MCF 10A (cell line): ENCODE data around the gene UNG. TPM values are rescaled to one million over a fixed set of nuclear protein-coding genes. Genes with fewer than 3 reads are reported as not detected.

Experiments
- BruUV-seq: library from RNA; stranded (reverse); fragments of 400-500 nt; replicated peaks from 2 replicates; lab custom pipeline; 2021; lab: Mats Ljungman, UMichigan
- CTCF ChIA-PET: fragments of 300-600 bp; sonication (Branson Sonifier 250); formaldehyde crosslinking; extraction: SDS; loops from one replicate; lab custom pipeline; 2021; ENCODE audit warnings: antibody characterized with exemption, inconsistent platforms; lab: Yijun Ruan, JAX
- POLR2A ChIA-PET: fragments of 300-600, 350-650 bp; sonication (Branson Sonifier 250); formaldehyde crosslinking; extraction: SDS; loops from one replicate; lab custom pipeline; 2020; ENCODE audit warnings: antibody characterized with exemption, inconsistent platforms; lab: Yijun Ruan, JAX
- DNase-seq: peaks from one replicate; pipeline ENCODE4 v3.0.0-alpha.2; 2018; ENCODE audit not compliant: unreplicated experiment
- H3K27ac Mint-ChIP-seq: one replicate; pipeline ENCODE4 v1.8.0; 2022; ENCODE audit warnings: mild to moderate bottlenecking, low read depth, mixed read lengths; ENCODE audit not compliant: unreplicated experiment
- H3K27me3 Mint-ChIP-seq: one replicate; pipeline ENCODE4 v1.8.0; 2022; ENCODE audit warnings: mixed read lengths; ENCODE audit not compliant: insufficient read depth, unreplicated experiment
- H3K36me3 Mint-ChIP-seq: one replicate; pipeline ENCODE4 v1.8.0; 2022; ENCODE audit warnings: mild to moderate bottlenecking, moderate library complexity, mixed read lengths; ENCODE audit not compliant: insufficient read depth, unreplicated experiment
- H3K4me1 Mint-ChIP-seq: one replicate; pipeline ENCODE4 v1.8.0; 2022; ENCODE audit warnings: mixed read lengths; ENCODE audit not compliant: insufficient read depth, unreplicated experiment
- H3K4me3 Mint-ChIP-seq: one replicate; pipeline ENCODE4 v1.8.0; 2022; ENCODE audit warnings: mild to moderate bottlenecking, moderate library complexity, mixed read lengths; ENCODE audit not compliant: unreplicated experiment
- H3K9me3 Mint-ChIP-seq: one replicate; pipeline ENCODE4 v1.8.0; 2022; ENCODE audit warnings: mixed read lengths; ENCODE audit not compliant: unreplicated experiment
- CTCF ChIP-seq: fragments of 200-600 bp; IDR thresholded peaks from one replicate; pipeline ENCODE4 v1.8.0; 2022; ENCODE audit warnings: antibody characterized with exemption, mild to moderate bottlenecking; ENCODE audit not compliant: unreplicated experiment
- intact Hi-C: fragments of 100-400 bp; cut with micrococcal nuclease; formaldehyde crosslinking; loops from 2 replicates; pipeline ENCODE4 v1.14.1; 2022
- total RNA-seq: library from RNA; stranded (reverse); gene quantifications from 2 replicates; pipeline ENCODE4 v1.2.3, GENCODE V29; 2022

Gene UNG
- total RNA-seq, 1 experiment from 2014 or later = 13.8 TPM

DNA sequence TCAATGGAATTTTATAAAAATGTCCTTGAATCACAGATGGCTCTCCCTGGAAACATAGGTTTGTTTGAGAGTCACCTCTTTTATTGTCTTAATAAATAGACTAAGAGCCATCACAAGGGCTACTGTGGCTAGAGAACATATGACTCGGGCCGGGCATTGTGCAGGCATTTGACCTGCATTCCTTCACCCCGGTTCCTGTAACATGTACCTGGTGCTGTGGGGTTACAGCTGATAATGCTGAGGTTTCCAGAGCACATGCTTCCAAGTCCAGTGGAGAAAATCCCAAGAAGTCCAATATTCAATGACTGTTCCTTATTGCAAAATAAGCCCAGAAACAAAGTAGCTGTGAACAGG is 18.0 kb downstream of the UNG start:
- Mint-ChIP-seq H3K27ac (no peak overlapping the region), H3K9me3 (no peaks in the 10 kb centered on the region), H3K4me1 (no peaks in the 10 kb centered on the region), H3K27me3 (no peaks in the 10 kb centered on the region), H3K36me3 (no peaks in the 10 kb centered on the region), H3K4me3 (no peak overlapping the region)
- BruUV-seq = no TSS peak
- ChIA-PET CTCF (interaction anchor here (0.9 to 1.9 kb wide), 3 partner anchors 22 to 270 kb away, joined by 4 to 7 read pairs (median 5); partner anchors contain the start of gene ALKBH2), POLR2A (no interaction called here)
- no peak for TF ChIP-seq CTCF
- intact Hi-C loops = no loop called here
- no peak for DNase-seq

- no peak for DNase-seq
- H3K4me3 Mint-ChIP-seq = no peak within 1 kb of the TSS
- H3K27ac Mint-ChIP-seq = no peak within 1 kb of the TSS
- no peaks in the 10 kb centered on the region for H3K4me1 Mint-ChIP-seq
- no peaks in the 10 kb centered on the region for H3K27me3 Mint-ChIP-seq
- H3K36me3 Mint-ChIP-seq = peaks cover under 1% of the 10 kb centered on the region
- no peak for TF ChIP-seq CTCF
- intact Hi-C loops = no loop called here
- no peaks in the 10 kb centered on the region for H3K9me3 Mint-ChIP-seq
- ChIA-PET POLR2A (no interaction called here), CTCF (interaction anchor here (0.6 to 1.9 kb wide), 5 partner anchors 120 to 291 kb away, joined by 3 to 7 read pairs (median 3); no protein-coding TSS in a partner anchor)
- BruUV-seq = no TSS peak
These were observed 18.6 kb downstream of the UNG start, which contains the start of gene ACACB for GRCh38 chr12:109115758-109116610. Gene ACACB, plus strand, starts transcription at chr12:109116587. Its CDS starts 22,819 bp downstream, at chr12:109139406.

- H3K4me3 Mint-ChIP-seq = no peak overlapping the region
These were observed 19.2 kb downstream of the UNG start for GRCh38 chr12:109116611-109116949.

More at GRCh38 chr12:109116611-109116949, 19.2 kb downstream of the UNG start:
- H3K9me3 Mint-ChIP-seq = no peaks in the 10 kb centered on the region
- no peak for DNase-seq
- TF ChIP-seq CTCF = no peak
- peaks cover 4% of the 10 kb centered on the region for H3K36me3 Mint-ChIP-seq
- no peak overlapping the region for H3K27ac Mint-ChIP-seq
- no TSS peak for BruUV-seq
- intact Hi-C loops = no loop called here
- ChIA-PET CTCF (interaction anchor here (0.7 to 1.9 kb wide), 4 partner anchors 120 to 274 kb away, joined by 3 to 7 read pairs (median 3); no protein-coding TSS in a partner anchor), POLR2A (no interaction called here)
- no peaks in the 10 kb centered on the region for H3K4me1 Mint-ChIP-seq
- H3K27me3 Mint-ChIP-seq = no peaks in the 10 kb centered on the region
